OCI-LY7 (cell line): ENCODE measurements around the gene RBKS.

Experiments used
- CTCF ChIP-seq: fragments of 200-600 bp; sonication (generic); conservative IDR thresholded peaks from 2 replicates; pipeline ENCODE4 v1.5.1; 2014; ENCODE audit warnings: mild to moderate bottlenecking, antibody characterized with exemption, low read length, moderate library complexity, mixed read lengths
- EZH2phosphoT487 ChIP-seq: fragments of 200-600 bp; sonication (generic); IDR thresholded peaks from 2 replicates; pipeline ENCODE4 v1.6.1; 2018; ENCODE audit warnings: low read depth, borderline replicate concordance, mild to moderate bottlenecking, mixed run types, antibody characterized with exemption, low read length, moderate library complexity, mixed read lengths

- TF ChIP-seq CTCF, result no peak
- TF ChIP-seq EZH2phosphoT487, result no peak
Observed at GRCh38 chr2:27875089-27875881, 14.9 kb downstream of the RBKS start.
